Measurements from ENCODE around the gene SPATA2. TPM values are rescaled to one million over a fixed set of nuclear protein-coding genes. Genes with fewer than 3 reads are reported as not detected.

The SPATA2 gene
- total RNA-seq, 2 donors from 2014 or later = 10.6 to 10.8 TPM

DNA sequence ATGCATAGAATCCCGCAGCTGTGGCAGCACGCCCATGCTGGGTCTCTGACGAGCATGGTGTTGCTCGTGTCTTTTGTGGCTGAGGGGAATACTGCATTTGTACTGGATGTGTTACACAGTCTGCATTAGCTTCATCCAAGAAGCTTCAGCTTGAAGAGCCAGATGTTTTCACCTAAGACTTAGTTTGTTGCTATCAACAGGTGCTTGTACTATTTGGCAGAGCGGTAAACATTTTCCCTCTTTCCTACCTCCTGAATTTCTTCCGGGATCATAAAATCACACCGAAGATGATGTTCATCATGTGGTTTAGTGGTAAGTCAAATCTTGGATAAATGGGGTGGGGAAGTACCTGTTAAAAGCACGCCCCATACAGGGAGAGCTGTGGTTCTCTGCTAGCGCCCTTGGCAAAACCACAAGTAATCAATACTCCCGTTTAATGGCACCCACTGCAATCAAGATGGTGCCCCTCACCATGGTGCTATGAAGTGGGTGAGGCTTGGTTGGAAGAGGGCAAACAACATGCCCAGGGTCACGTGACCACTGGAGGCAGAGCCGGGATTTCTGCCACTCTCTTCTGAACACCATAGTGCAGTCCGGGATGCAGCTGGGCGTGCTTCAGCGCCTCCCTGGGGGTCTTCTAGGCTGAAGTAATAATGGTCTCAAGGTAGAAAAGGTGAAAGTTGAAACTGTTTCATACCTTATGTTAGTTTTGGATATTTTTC lies 34.4 kb downstream of the SPATA2 start:
- ATAC-seq (replicated peaks in 1 of 2) (no peak), DNase-seq (no peak)
- Mint-ChIP-seq H3K36me3 (ENCODE audit: insufficient read depth in 2 of 2) (peaks cover 0 to 6% of the 10 kb centered on the region in 2 donors), H3K4me3 (no peak overlapping the region), H3K27me3 (ENCODE audit: low read depth) (no peaks in the 10 kb centered on the region), H3K4me1 (ENCODE audit: low read depth) (no peaks in the 10 kb centered on the region), H3K27ac (no peak overlapping the region), H3K9me3 (no peaks in the 10 kb centered on the region)

DNA sequence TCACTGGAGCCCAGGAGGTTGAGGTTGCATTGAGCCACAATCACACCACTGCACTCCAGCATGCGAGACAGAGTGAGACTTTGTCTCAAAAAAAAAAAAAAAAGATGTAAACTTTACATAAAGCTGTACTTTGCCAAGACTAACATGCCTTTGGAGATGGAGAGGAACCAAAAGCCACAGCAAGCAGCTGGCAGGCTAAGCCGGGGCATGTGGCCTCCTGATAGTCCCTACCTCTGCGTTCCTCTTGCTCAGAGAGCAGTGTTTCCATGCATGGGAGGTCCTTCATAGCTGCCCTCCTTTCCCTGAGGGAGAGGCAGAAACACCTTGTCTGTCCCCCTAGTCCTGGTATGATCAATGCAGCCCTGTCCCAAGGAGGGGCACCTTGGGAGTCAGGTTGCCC lies 35.2 kb downstream of the SPATA2 start:
- no peaks in the 10 kb centered on the region for H3K27me3 Mint-ChIP-seq (ENCODE audit: low read depth)
- H3K27ac Mint-ChIP-seq = no peak overlapping the region
- ATAC-seq (replicated peaks in 1 of 2) (no peak), DNase-seq (no peak)
- H3K9me3 Mint-ChIP-seq = no peaks in the 10 kb centered on the region
- no peak overlapping the region for H3K4me3 Mint-ChIP-seq
- H3K36me3 Mint-ChIP-seq (ENCODE audit: insufficient read depth in 2 of 2) = peaks cover 0 to 6% of the 10 kb centered on the region in 2 donors
- no peaks in the 10 kb centered on the region for H3K4me1 Mint-ChIP-seq (ENCODE audit: low read depth)

DNA sequence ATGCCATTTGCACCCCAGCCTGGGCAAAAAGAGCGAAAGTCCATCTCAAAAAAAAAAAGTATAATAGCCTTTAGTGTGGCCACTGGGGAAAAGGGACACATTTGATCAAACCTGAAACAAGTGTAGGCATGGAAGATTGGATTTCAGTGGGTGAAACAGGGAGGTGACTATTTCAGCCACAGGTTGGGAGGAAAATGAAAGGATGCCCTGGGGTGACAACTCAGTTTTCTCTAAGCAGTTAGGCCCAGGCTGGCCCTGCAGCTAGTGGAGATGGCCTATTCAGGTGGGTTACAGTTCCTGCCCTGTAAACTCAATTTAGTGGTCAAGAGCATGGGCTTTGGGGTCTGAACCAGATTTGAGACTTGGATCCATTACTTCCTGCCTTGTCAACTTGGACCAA lies 36.4 kb downstream of the SPATA2 start:
- no peaks in the 10 kb centered on the region for H3K27me3 Mint-ChIP-seq (ENCODE audit: low read depth)
- no peaks in the 10 kb centered on the region for H3K9me3 Mint-ChIP-seq
- H3K27ac Mint-ChIP-seq = no peak overlapping the region
- H3K36me3 Mint-ChIP-seq (ENCODE audit: insufficient read depth in 2 of 2) = peaks cover 0 to 6% of the 10 kb centered on the region in 2 donors
- no peak overlapping the region for H3K4me3 Mint-ChIP-seq
- ATAC-seq (replicated peaks in 1 of 2) (no peak), DNase-seq (no peak)
- H3K4me1 Mint-ChIP-seq (ENCODE audit: low read depth) = no peaks in the 10 kb centered on the region

DNA sequence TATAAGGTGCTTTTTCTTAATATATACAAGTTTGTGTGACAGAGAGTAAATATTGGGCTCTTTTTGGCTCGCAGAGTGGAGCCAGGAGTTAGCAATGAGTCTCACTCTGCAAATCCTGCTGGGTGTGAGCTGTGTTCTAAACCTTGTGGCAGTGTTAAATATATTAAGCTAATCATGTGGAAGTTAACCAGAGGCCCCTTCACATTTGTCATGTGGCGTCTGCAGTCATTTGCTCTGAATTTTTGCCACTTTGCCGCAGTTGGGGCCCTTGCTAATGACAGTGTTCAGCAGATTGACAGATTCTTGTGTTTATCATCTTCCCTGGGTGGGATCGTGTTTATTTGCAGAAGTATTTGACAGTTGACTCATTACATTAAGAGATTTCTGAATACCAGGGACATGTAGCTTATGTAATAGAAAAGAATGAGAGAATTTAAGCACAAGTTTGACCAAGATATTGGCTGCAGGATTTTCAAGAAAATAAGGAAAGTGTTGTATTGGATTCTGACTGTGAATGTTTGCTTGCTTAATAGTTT lies 37.9 kb downstream of the SPATA2 start:
- no peak for ATAC-seq (replicated peaks in 1 of 2)
- H3K36me3 Mint-ChIP-seq (ENCODE audit: insufficient read depth in 2 of 2) = peaks cover 0 to 6% of the 10 kb centered on the region in 2 donors
- H3K9me3 Mint-ChIP-seq = no peaks in the 10 kb centered on the region
- no peaks in the 10 kb centered on the region for H3K4me1 Mint-ChIP-seq (ENCODE audit: low read depth)
- no peaks in the 10 kb centered on the region for H3K27me3 Mint-ChIP-seq (ENCODE audit: low read depth)
- H3K27ac Mint-ChIP-seq = no peak overlapping the region
- H3K4me3 Mint-ChIP-seq = no peak overlapping the region
- no peak for DNase-seq

DNA sequence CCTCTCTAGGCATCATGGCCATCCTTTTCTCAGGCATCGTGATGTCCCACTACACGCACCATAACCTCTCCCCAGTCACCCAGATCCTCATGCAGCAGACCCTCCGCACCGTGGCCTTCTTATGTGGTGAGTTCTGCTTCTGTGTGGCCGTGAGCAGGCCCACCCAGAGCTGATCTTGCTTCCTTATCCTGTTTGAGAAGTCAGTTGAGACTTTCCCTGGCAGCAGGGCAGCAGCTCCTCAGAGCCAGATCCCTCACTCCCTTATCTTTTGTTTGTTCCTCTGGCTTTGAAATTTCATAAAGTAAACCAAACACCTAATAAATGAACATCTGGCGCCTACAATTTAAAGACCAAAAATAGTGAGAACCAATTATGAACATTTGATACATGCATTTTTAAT lies 40.6 kb downstream of the SPATA2 start:
- no peaks in the 10 kb centered on the region for H3K27me3 Mint-ChIP-seq (ENCODE audit: low read depth)
- no peaks in the 10 kb centered on the region for H3K9me3 Mint-ChIP-seq
- no peaks in the 10 kb centered on the region for H3K4me1 Mint-ChIP-seq (ENCODE audit: low read depth)
- DNase-seq = no peak
- no peak overlapping the region for H3K4me3 Mint-ChIP-seq
- H3K27ac Mint-ChIP-seq = peak overlapping the region; percentile 43
- H3K36me3 Mint-ChIP-seq (ENCODE audit: insufficient read depth in 2 of 2) = peaks cover 0 to 2% of the 10 kb centered on the region in 2 donors
- ATAC-seq (replicated peaks in 1 of 2) = no peak

DNA sequence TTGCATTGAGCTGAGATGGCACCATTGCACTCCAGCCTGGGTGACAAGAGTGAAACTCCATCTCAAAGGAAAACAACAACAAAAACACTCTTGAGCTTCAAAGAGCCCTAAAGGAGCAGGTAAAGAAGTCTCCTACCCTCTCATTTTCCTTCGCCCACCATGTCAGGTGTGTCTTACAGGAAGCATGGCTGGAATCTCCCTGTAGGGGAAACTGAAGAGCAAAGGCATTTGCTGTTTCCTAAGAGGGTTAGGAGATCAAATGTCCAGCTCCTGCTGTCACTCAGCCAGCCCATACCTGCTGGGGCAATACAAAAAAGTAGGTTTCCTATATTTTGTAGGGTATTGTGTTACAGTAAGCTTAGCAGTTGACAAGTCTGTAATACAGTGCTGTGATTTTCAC lies 43.3 kb downstream of the SPATA2 start:
- no peak overlapping the region for H3K4me3 Mint-ChIP-seq
- H3K4me1 Mint-ChIP-seq (ENCODE audit: low read depth) = peaks cover 17% of the 10 kb centered on the region
- no peaks in the 10 kb centered on the region for H3K36me3 Mint-ChIP-seq (ENCODE audit: insufficient read depth in 2 of 2)
- H3K27ac Mint-ChIP-seq = no peak overlapping the region
- no peaks in the 10 kb centered on the region for H3K9me3 Mint-ChIP-seq
- H3K27me3 Mint-ChIP-seq (ENCODE audit: low read depth) = no peaks in the 10 kb centered on the region
- ATAC-seq (replicated peaks in 1 of 2) = no peak
- no peak for DNase-seq

DNA sequence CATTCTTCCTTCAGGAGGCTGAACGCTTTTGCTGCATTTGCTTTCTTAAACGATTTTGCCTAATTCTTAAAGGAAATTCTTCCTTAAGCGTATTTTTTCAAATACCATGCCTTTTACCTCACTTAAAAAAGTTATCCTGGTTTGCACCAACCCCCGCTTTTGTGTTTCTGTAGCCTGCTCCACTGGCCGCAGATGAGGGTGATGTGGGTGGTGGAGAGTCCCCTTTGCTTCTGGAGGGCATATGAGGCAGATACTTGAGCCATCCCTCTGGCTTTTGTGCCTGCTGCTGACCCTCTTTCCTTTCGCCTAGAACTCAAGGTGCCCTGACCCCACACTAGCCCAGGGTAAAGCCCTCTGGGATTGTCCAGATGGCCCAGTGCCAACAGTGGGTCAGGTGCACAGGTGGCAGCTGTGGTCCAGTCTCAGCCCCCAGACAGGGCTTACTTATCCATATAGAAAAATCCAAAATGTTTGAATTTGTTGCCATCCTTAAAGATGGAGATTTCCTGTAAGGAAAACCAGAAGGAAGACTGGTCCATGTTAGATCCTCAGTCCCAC lies 43.9 kb downstream of the SPATA2 start:
- H3K4me3 Mint-ChIP-seq = no peak overlapping the region
- H3K4me1 Mint-ChIP-seq (ENCODE audit: low read depth) = peaks cover 17% of the 10 kb centered on the region
- no peaks in the 10 kb centered on the region for H3K27me3 Mint-ChIP-seq (ENCODE audit: low read depth)
- no peak overlapping the region for H3K27ac Mint-ChIP-seq
- peaks cover 0 to 6% of the 10 kb centered on the region in 2 donors for H3K36me3 Mint-ChIP-seq (ENCODE audit: insufficient read depth in 2 of 2)
- no peaks in the 10 kb centered on the region for H3K9me3 Mint-ChIP-seq
- DNase-seq = no peak
- ATAC-seq (replicated peaks in 1 of 2) = no peak

DNA sequence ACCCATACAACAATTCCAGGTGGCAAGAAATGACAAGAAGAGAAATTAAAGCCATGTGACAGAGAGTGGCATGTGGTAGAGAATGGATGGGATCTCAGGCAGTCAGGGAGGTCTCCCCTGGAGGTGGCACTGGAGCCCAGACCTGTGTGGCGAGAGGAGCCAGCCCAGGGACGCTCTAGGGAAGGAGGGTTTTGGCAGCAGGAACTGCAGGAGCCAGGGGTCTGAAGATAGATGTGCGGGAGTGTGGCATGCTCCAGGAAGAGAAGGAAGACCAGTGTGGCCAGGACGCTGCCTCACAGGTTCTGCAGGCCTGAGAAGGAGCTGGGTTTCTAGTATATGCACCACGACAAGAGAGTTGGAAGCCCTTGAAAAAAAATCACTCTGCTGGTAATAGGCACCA lies 45.1 kb downstream of the SPATA2 start:
- no peak for ATAC-seq (replicated peaks in 1 of 2)

DNA sequence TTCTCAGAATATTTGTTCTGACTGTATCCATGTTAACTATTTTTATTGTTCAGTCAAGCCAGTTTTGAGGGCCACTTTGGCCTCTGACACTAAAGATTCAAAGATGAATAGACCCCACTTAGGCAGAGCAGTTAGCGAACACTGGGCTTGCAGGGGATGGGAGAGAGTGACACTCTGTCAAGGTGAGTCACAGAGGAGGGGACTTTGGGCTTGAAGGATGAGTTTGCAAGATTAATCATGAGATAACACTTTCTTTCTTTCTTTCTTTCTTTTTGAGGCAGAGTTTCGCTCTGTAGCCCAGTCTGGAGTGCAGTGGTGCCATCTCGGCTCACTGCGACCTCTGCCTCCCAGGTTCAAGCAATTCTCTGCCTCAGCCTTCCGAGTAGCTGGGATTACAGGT lies 46.4 kb downstream of the SPATA2 start:
- Mint-ChIP-seq H3K27ac (peak overlapping the region; percentile 58), H3K36me3 (ENCODE audit: insufficient read depth in 2 of 2) (peaks cover 0 to 6% of the 10 kb centered on the region in 2 donors), H3K9me3 (no peaks in the 10 kb centered on the region), H3K27me3 (ENCODE audit: low read depth) (no peaks in the 10 kb centered on the region), H3K4me1 (ENCODE audit: low read depth) (peaks cover 17% of the 10 kb centered on the region), H3K4me3 (peak overlapping the region in 1 of 2 donors; percentile 51)
- DNase-seq (no peak), ATAC-seq (replicated peaks in 1 of 2) (peak; percentile 34 to 52)

More for the DNA sequence above, 45.1 kb downstream of the SPATA2 start:
- H3K36me3 Mint-ChIP-seq (ENCODE audit: insufficient read depth in 2 of 2) = peaks cover 0 to 6% of the 10 kb centered on the region in 2 donors
- no peak for DNase-seq
- H3K9me3 Mint-ChIP-seq = no peaks in the 10 kb centered on the region
- H3K4me1 Mint-ChIP-seq (ENCODE audit: low read depth) = peaks cover 17% of the 10 kb centered on the region
- H3K4me3 Mint-ChIP-seq = no peak overlapping the region
- no peaks in the 10 kb centered on the region for H3K27me3 Mint-ChIP-seq (ENCODE audit: low read depth)
- H3K27ac Mint-ChIP-seq = no peak overlapping the region

DNA sequence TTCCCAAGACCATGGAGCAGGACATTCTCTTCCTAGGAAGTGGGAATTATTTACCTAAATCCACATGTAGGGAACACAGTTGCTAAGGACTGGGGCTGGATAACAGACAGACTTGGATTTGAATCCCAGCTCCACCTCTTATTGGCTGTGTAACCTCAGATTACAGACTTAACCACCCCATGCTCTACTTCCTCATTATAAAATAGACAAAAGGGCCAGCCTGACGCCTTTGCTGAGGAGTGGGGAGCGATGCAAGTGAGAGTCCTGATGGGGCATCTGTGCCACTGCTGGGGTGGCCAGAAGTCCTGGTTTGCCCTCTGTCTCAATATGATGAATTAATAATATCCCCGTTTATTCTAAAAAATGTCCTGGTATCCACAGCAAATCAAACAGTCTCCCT lies 46.8 kb downstream of the SPATA2 start:
- no peaks in the 10 kb centered on the region for H3K9me3 Mint-ChIP-seq
- peak overlapping the region; percentile 58 for H3K27ac Mint-ChIP-seq
- H3K36me3 Mint-ChIP-seq (ENCODE audit: insufficient read depth in 2 of 2) = peaks cover 0 to 6% of the 10 kb centered on the region in 2 donors
- peak overlapping the region in 1 of 2 donors; percentile 51 for H3K4me3 Mint-ChIP-seq
- H3K4me1 Mint-ChIP-seq (ENCODE audit: low read depth) = peaks cover 17% of the 10 kb centered on the region
- DNase-seq (no peak), ATAC-seq (replicated peaks in 1 of 2) (no peak)
- no peaks in the 10 kb centered on the region for H3K27me3 Mint-ChIP-seq (ENCODE audit: low read depth)

DNA sequence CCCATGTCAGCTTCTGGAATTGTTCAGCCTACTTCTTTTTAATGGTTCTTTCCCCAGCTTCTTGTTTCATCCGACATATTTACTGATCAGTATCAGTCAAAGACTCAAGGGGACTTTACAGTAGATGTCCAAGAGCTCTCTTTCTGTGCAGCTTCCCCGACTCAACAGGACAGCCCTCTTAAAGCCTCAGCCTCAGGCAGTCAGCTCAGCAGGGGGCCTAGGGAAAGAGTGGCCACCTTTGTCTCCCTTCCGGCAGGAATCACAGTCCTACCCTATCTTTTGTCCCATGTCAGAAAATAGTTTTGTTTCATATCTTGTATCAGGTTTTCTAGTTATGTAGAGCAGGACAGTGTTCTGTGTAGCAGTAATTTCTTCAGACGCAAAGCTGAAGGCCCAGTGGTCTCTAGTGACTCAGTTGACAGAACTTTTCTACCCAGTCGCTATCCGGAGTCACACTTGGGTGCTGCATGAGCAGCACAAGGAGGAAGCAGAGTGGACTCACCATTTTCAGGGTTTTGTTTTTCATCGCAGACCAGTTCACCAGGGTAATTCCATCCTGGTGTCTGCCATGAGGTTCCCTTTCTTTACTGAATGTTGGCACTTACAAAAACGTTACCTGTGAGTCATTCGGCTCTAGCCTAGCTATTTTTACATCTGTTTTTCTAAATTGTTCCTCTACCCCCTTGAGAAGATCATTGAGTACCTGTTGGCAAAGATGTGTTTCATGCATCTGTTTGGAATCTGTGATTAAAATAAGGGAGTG lies 47.7 kb downstream of the SPATA2 start:
- Mint-ChIP-seq H3K9me3 (no peaks in the 10 kb centered on the region), H3K36me3 (ENCODE audit: insufficient read depth in 2 of 2) (peaks cover 0 to 6% of the 10 kb centered on the region in 2 donors), H3K27ac (peak overlapping the region; percentile 51), H3K4me1 (ENCODE audit: low read depth) (peaks cover 17% of the 10 kb centered on the region), H3K4me3 (peak overlapping the region in 1 of 2 donors; percentile 46), H3K27me3 (ENCODE audit: low read depth) (no peaks in the 10 kb centered on the region)
- DNase-seq (no peak), ATAC-seq (replicated peaks in 1 of 2) (peak in 1 of 2 donors; percentile 15)

DNA sequence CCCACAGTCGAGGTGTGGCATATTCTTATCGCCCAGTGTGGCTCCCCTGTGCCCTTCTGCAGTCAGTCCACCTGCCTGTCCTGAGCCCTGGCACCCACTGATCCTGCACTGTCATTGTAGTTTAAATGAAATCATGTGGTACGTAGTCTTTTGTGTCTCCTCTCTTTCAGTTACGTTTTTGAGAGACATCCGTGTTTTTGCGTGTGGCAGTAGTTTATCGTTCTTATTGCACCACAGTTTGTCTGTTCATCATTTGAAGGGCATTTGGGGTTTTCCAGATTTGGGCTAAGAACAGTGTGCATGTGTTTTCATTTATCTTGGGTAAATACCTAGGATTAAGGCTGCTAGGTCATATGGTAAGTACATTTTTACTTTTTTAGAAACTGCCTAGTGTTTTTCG lies 49.3 kb downstream of the SPATA2 start:
- Mint-ChIP-seq H3K36me3 (ENCODE audit: insufficient read depth in 2 of 2) (peaks cover 0 to 6% of the 10 kb centered on the region in 2 donors), H3K4me3 (peak overlapping the region in 1 of 2 donors; percentile 9), H3K27ac (no peak overlapping the region), H3K4me1 (ENCODE audit: low read depth) (peaks cover 27% of the 10 kb centered on the region), H3K9me3 (no peaks in the 10 kb centered on the region), H3K27me3 (ENCODE audit: low read depth) (no peaks in the 10 kb centered on the region)
- DNase-seq (no peak), ATAC-seq (replicated peaks in 1 of 2) (peak; percentile 36 to 72)

DNA sequence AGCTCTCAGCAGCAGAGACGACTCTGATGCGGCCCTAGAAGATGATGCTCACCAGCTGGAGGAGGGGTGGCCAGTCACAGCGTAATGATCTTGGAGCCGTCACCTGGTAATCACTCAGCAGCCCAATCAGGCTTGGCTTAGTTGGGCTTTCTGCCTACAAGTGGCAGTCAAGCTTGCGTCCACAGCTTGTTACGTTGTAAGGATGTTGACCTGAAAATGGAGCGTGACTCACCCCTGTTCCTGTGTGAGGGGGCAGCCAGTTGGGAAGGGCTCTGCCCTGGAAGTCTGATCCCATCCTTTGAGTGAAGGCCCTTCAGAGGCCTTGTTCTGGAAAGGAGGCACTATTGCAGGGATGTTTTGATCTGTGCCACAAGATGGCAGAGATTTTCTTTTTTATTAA lies 49.8 kb downstream of the SPATA2 start:
- Mint-ChIP-seq H3K27ac (no peak overlapping the region), H3K4me3 (no peak overlapping the region), H3K27me3 (ENCODE audit: low read depth) (no peaks in the 10 kb centered on the region), H3K36me3 (ENCODE audit: insufficient read depth in 2 of 2) (peaks cover 0 to 6% of the 10 kb centered on the region in 2 donors), H3K4me1 (ENCODE audit: low read depth) (peaks cover 29% of the 10 kb centered on the region), H3K9me3 (no peaks in the 10 kb centered on the region)
- ATAC-seq (replicated peaks in 1 of 2) (peak in 1 of 2 donors; percentile 1), DNase-seq (no peak)

Data from activated T-cell treated with anti-CD3 and anti-CD28 coated beads, Interleukin-2, amount 50 U/mL, for 72 hours (primary cell).